Measurements from ENCODE around the gene FBLIM1. TPM values are rescaled to one million over a fixed set of nuclear protein-coding genes. Genes with fewer than 3 reads are reported as not detected.
"Not testable (repeated sequence)": the region's sequence is repeated elsewhere in the genome, so short reads cannot be mapped to it uniquely, and the experiment has no call there.

FBLIM1 gene
- total RNA-seq, 1 donor from 2014 or later = 198 TPM

DNA sequence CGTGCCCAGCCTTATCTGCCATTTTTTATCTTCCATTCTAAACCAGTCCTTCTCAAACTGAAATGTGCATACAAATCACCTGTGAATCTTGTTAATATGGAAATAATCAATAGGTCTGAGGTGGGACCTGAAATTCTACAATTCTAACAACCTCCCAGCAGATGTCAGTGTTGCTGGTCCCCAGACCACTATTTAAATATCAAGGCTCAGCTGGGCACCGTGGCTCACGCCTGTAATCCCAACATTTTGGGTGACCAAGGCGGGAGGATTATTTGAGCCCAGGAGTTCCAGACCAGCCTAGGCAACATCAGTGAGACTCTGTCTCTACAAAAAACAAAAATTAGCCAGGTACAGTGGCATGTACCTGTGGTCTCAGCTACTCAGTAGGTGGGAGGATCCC, 44.8 kb downstream of the FBLIM1 start:
- Mint-ChIP-seq H3K4me3 (ENCODE audit: unreplicated experiment) (no peak overlapping the region), H3K27me3 (ENCODE audit: unreplicated experiment) (peaks cover 5% of the 10 kb centered on the region), H3K9me3 (ENCODE audit: unreplicated experiment) (no peaks in the 10 kb centered on the region), H3K4me1 (ENCODE audit: unreplicated experiment) (peaks cover 24% of the 10 kb centered on the region), H3K27ac (ENCODE audit: unreplicated experiment) (no peak overlapping the region), H3K36me3 (ENCODE audit: low read depth, unreplicated experiment) (no peaks in the 10 kb centered on the region)
- TF ChIP-seq, protein P1, sequence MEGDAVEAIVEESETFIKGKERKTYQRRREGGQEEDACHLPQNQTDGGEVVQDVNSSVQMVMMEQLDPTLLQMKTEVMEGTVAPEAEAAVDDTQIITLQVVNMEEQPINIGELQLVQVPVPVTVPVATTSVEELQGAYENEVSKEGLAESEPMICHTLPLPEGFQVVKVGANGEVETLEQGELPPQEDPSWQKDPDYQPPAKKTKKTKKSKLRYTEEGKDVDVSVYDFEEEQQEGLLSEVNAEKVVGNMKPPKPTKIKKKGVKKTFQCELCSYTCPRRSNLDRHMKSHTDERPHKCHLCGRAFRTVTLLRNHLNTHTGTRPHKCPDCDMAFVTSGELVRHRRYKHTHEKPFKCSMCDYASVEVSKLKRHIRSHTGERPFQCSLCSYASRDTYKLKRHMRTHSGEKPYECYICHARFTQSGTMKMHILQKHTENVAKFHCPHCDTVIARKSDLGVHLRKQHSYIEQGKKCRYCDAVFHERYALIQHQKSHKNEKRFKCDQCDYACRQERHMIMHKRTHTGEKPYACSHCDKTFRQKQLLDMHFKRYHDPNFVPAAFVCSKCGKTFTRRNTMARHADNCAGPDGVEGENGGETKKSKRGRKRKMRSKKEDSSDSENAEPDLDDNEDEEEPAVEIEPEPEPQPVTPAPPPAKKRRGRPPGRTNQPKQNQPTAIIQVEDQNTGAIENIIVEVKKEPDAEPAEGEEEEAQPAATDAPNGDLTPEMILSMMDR (IDR thresholded peaks at IDR 0.05; ENCODE audit: unreplicated experiment) = peak; percentile 35
- DNase-seq (ENCODE audit: low spot score) = peak; percentile 34

DNA sequence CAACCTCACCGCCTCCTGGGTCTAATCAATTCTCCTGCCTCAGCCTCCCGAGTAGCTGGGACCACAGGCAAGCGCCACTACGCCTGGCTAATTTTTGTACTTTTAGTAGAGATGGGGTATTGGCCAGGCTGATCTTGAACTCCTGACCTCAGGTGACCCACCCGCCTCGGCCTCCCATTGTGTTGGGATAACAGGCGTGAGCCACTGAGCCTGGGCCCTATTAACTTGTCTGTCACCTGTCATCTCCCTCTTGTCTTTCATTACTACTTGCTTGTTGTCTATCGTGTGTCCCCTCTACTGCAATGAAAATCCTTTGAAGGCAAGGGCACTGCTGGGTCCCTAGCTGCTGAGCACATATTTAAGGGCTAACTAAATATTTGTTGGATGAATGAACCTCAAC, 45.5 kb downstream of the FBLIM1 start:
- peaks cover 5% of the 10 kb centered on the region for H3K27me3 Mint-ChIP-seq (ENCODE audit: unreplicated experiment)
- TF ChIP-seq, protein P1 (IDR thresholded peaks at IDR 0.05; ENCODE audit: unreplicated experiment) = no peak
- H3K27ac Mint-ChIP-seq (ENCODE audit: unreplicated experiment) = no peak overlapping the region
- no peaks in the 10 kb centered on the region for H3K36me3 Mint-ChIP-seq (ENCODE audit: low read depth, unreplicated experiment)
- no peak for DNase-seq (ENCODE audit: low spot score)
- no peaks in the 10 kb centered on the region for H3K9me3 Mint-ChIP-seq (ENCODE audit: unreplicated experiment)
- H3K4me3 Mint-ChIP-seq (ENCODE audit: unreplicated experiment) = no peak overlapping the region
- H3K4me1 Mint-ChIP-seq (ENCODE audit: unreplicated experiment) = peaks cover 24% of the 10 kb centered on the region

DNA sequence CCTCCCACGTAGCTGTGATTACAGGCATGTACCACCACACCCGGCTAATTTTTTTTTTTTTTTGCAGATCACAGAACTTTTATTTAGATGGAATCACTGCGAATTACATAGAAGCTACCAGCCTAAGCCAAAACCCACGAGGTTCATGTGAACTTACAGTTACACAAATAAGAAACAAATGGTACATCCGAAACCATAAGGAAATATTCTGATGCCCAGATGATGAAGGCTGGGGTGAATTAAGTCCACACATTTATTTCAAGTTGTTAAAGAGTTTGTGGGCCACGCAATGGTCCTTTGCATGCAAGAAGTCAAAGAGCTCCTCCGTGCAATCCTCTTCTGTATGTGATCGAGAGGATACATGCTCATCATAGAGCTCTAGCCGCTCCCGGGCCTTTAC, 48.5 kb downstream of the FBLIM1 start:
- Mint-ChIP-seq H3K4me1 (ENCODE audit: unreplicated experiment) (peaks cover 2% of the 10 kb centered on the region), H3K27me3 (ENCODE audit: unreplicated experiment) (no peaks in the 10 kb centered on the region), H3K36me3 (ENCODE audit: low read depth, unreplicated experiment) (no peaks in the 10 kb centered on the region), H3K9me3 (ENCODE audit: unreplicated experiment) (no peaks in the 10 kb centered on the region), H3K27ac (ENCODE audit: unreplicated experiment) (no peak overlapping the region), H3K4me3 (ENCODE audit: unreplicated experiment) (no peak overlapping the region)
- TF ChIP-seq, protein P1 (IDR thresholded peaks at IDR 0.05; ENCODE audit: unreplicated experiment) = no peak
- DNase-seq (ENCODE audit: low spot score) = no peak

DNA sequence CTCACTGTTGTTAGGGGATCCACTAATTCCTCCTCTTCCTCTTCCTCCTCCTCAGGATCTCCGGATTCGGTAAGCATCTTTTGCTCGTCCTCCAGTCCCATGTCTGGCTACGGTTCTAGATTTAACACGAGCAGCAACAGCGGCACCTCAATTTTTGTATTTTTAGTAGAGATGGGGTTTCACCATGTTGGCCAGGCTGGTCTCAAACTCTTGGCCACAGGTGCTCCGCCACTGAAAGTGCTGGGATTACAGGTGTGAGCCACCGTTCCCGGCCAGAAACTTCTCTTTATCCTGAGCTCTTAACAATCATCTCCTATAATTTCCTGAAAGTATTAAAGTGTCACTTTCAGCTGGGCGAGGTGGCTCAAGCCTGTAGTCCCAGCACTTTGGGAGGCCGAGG, 49.0 kb downstream of the FBLIM1 start, which contains the start of gene UQCRHL:
TSS of gene UQCRHL (minus strand) at position 101 of the 400 bp plus-strand sequence. CDS start at position 101, 0 bp downstream.
- not testable (repeated sequence) for H3K9me3 Mint-ChIP-seq (ENCODE audit: unreplicated experiment); DNase-seq (ENCODE audit: low spot score); H3K27ac Mint-ChIP-seq (ENCODE audit: unreplicated experiment); H3K4me1 Mint-ChIP-seq (ENCODE audit: unreplicated experiment); H3K36me3 Mint-ChIP-seq (ENCODE audit: low read depth, unreplicated experiment); H3K4me3 Mint-ChIP-seq (ENCODE audit: unreplicated experiment); H3K27me3 Mint-ChIP-seq (ENCODE audit: unreplicated experiment)

DNA sequence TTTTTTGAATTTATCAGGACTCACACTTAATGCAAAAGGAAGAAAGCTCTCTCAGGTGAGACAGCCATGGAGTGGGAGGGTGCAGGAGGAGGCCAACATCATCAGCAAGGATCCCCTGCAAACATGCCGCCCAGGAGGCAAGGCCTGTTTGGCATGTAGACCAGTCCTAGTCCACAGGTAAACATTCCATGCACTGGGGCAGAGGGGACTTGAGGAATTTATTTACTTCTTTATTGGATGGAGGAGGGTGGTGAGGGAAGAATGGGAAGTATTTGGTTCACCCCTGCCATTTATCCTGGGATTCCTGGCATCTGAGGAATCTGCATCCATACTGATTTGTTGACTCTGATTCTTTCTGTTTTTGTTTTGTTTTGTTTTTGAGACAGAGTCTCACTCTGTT, 50.4 kb downstream of the FBLIM1 start:
- no peak overlapping the region for H3K27ac Mint-ChIP-seq (ENCODE audit: unreplicated experiment)
- no peak overlapping the region for H3K4me3 Mint-ChIP-seq (ENCODE audit: unreplicated experiment)
- no peaks in the 10 kb centered on the region for H3K4me1 Mint-ChIP-seq (ENCODE audit: unreplicated experiment)
- no peaks in the 10 kb centered on the region for H3K9me3 Mint-ChIP-seq (ENCODE audit: unreplicated experiment)
- H3K36me3 Mint-ChIP-seq (ENCODE audit: low read depth, unreplicated experiment) = no peaks in the 10 kb centered on the region
- DNase-seq (ENCODE audit: low spot score) = no peak
- no peaks in the 10 kb centered on the region for H3K27me3 Mint-ChIP-seq (ENCODE audit: unreplicated experiment)
- TF ChIP-seq, protein P1 (IDR thresholded peaks at IDR 0.05; ENCODE audit: unreplicated experiment) = no peak
